ENCODE measurements around the gene VWA3A.
"Not testable (repeated sequence)": the region's sequence is repeated elsewhere in the genome, so short reads cannot be mapped to it uniquely, and the experiment has no call there.

The VWA3A gene

DNA sequence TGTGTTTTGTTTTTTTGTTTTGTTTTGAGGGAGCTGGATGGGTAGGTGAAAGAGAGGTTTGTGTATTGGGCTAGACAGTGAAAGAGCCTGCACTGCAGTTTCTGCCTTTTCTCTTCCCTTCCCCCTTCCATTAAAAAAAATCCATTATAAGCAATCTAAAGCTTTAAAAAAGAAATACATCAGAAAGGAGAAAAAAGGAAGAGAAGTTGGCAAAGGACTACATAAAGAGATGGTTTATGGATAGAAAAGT, 103.0 kb downstream of the VWA3A start:
- ChIA-PET CTCF (no interaction called here), POLR2A (interaction anchor here (0.9 kb wide), 1 partner anchor 9 kb away, joined by 3 read pairs; no protein-coding TSS in a partner anchor)
- DNase-seq (ENCODE audit: extremely low spot score), result no peak
- TF ChIP-seq TARDBP (IDR thresholded peaks at IDR 0.05) (no peak), ZNF384 (IDR thresholded peaks at IDR 0.05) (no peak), BHLHE40 (IDR thresholded peaks at IDR 0.05; ENCODE audit: borderline replicate concordance) (no peak), SUZ12 (IDR thresholded peaks at IDR 0.05) (no peak), SP1 (IDR thresholded peaks at IDR 0.05) (no peak), L3MBTL2 (conservative IDR thresholded peaks at IDR 0.05) (no peak), FOXK2 (IDR thresholded peaks at IDR 0.05) (no peak), NFRKB (IDR thresholded peaks at IDR 0.05) (no peak), LEF1 (IDR thresholded peaks at IDR 0.05; ENCODE audit: borderline replicate concordance) (no peak), FOXA1 (IDR thresholded peaks at IDR 0.05) (no peak), ARNT (IDR thresholded peaks at IDR 0.05) (no peak)
- TF ChIP-seq, protein P1, sequence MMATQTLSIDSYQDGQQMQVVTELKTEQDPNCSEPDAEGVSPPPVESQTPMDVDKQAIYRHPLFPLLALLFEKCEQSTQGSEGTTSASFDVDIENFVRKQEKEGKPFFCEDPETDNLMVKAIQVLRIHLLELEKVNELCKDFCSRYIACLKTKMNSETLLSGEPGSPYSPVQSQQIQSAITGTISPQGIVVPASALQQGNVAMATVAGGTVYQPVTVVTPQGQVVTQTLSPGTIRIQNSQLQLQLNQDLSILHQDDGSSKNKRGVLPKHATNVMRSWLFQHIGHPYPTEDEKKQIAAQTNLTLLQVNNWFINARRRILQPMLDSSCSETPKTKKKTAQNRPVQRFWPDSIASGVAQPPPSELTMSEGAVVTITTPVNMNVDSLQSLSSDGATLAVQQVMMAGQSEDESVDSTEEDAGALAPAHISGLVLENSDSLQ (IDR thresholded peaks at IDR 0.05), result no peak

DNA sequence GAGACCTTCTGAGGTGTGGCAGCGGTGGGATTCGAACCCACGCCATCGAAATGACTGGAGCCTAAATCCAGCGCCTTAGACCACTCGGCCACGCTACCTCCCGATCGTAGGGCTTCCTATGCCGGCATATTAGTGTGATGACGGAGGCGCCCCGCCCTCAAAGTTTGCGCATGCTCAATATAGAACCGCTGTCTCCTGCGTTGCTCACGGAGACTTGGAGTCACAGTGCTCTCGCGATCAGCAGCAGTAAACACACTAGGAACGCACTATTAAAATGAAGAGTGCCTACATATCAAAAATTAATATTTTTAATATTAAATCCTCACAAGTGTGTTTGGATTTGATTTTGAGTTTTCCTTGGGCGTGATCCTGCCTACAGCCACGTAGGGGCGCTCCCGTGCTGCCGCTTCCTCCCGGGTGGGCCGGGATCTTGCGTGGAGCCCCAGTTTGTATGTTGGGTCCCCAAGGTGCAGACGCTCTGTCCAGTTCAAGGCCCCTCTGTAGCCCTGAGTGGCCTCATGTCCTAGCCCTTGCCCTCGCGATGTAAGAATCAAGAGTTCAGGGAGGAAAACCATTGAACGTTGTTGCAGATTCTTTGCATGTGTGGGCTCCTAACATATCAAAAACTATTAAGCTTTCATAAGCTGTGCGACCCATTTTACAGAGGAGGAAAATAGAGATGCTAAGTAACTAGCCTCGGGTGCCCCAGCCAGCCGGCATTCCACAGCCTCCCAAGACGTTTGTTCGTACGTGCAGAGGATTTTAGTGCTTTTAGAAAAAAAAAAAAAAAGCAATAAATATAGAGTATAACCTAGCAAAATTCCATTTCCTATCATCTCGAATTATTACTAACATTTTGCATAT, 103.6 kb downstream of the VWA3A start:
- peak; percentile 73 for DNase-seq (ENCODE audit: extremely low spot score)
- POLR2A ChIA-PET, result no interaction called here
- CTCF ChIA-PET, result interaction anchor here (0.6 to 0.8 kb wide), 3 partner anchors 12 to 110 kb away, joined by 3 to 4 read pairs (median 3); no protein-coding TSS in a partner anchor
- TF ChIP-seq TARDBP (IDR thresholded peaks at IDR 0.05) (0 out of 2 replicates have a peak, but pooled peaks have one; percentile 37), ZNF384 (IDR thresholded peaks at IDR 0.05) (peak; percentile 52; the same call in 1 of the 2 replicates), ELF4 (IDR thresholded peaks at IDR 0.05) (no peak)

DNA sequence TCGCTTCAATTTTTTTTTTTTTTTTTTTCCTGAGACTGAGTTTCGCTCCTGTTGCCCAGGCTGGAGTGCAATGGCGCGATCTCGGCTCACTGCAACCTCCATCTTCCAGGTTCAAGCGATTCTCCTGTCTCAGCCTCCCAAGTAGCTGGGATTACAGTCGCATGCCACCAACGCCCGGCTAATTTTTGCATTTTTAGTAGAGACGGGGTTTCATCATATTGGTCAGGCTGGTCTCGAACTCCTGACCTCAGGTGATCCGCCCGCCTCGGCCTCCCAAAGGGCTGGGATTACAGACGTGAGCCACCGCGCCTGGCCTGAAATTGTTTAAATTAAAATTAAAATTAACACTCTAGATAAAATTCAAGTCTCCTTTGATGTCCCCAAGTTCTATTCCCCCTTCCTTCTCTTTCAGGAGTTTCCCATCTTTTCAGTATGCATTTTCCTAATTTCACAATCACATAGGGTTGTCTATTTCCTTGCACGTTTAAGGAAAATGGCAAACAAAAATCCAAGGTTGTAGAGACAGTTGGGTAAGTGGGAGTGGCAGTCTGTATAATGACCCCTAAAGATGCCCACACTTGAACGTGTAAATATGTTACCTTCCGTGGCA, 104.3 kb downstream of the VWA3A start:
- CTCF ChIA-PET, result interaction anchor here (0.6 to 0.8 kb wide), 3 partner anchors 11 to 110 kb away, joined by 3 to 4 read pairs (median 3); no protein-coding TSS in a partner anchor
- POLR2A ChIA-PET; DNase-seq (ENCODE audit: extremely low spot score): not testable (repeated sequence)

DNA sequence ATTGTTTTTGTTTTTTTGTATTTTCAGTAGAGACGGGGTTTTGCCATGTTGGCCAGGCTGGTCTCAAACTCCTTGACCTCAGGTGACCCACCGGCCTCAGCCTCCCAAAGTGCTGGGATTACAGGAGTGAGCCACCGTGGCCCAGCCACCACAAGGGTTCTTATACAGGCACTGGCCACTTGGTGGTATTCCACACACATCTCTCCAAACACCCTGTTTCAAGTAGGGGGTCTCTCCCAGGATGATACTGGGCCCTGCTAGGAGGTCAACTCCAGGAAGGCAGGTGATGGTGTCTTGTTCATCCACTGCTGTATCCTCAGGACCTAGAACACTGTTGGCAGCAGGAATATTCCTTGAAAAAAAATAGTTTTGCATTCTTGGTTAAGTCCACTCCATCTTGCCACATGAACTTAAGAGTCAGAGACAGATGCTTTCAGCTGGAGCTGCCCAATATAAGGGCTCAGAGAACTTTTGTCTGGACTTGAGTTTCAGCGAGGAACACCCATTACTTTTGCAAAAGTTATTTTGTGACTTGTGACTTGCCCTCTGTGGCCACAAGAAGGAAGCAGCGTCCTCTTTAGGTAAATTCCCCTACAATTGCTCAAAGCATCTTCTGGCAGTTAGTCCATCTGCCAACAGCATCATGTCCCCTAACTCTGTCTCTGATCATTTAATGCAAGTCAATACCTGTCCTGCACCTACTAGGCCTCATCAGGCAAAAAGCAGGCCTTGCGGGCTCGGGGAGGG, 106.4 kb downstream of the VWA3A start:
- CTCF ChIA-PET, result interaction anchor here (0.8 kb wide), 1 partner anchor 99 kb away, joined by 3 read pairs; the partner anchor contains the start of gene POLR3E
- TF ChIP-seq ARNT (IDR thresholded peaks at IDR 0.05) (no peak), FOXA1 (IDR thresholded peaks at IDR 0.05) (no peak), TARDBP (IDR thresholded peaks at IDR 0.05) (no peak), HDGF (IDR thresholded peaks at IDR 0.05; ENCODE audit: borderline replicate concordance) (no peak), FOXM1 (IDR thresholded peaks at IDR 0.05; ENCODE audit: borderline replicate concordance) (no peak), BHLHE40 (IDR thresholded peaks at IDR 0.05; ENCODE audit: borderline replicate concordance) (no peak), L3MBTL2 (conservative IDR thresholded peaks at IDR 0.05) (no peak), ZNF384 (IDR thresholded peaks at IDR 0.05) (no peak), CTBP1 (IDR thresholded peaks at IDR 0.05; ENCODE audit: borderline replicate concordance) (no peak), NFRKB (IDR thresholded peaks at IDR 0.05) (no peak), SP1 (IDR thresholded peaks at IDR 0.05) (no peak), LEF1 (IDR thresholded peaks at IDR 0.05; ENCODE audit: borderline replicate concordance) (no peak), SUZ12 (IDR thresholded peaks at IDR 0.05) (no peak), FOXK2 (IDR thresholded peaks at IDR 0.05) (no peak)
- TF ChIP-seq, protein P1 (IDR thresholded peaks at IDR 0.05), result no peak
- DNase-seq (ENCODE audit: extremely low spot score), result peak; percentile 4
- POLR2A ChIA-PET, result no interaction called here

DNA sequence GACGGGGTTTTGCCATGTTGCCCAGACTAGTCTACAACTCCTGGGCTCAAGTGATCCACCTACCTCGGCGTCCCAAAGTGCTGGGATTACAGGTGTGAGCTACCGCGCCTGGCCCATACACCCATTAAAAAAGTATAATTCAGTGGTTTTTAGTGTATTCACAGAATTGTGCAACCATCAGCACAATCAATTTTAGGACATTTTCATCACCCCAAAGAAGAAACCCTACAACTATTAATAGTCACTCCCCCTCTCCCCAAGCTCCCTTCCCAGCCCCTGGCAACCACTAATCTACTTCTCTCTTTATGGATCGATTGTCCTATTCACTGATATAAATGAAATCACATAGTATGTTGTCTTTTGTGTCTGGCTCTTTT, 109.9 kb downstream of the VWA3A start:
- no peak for DNase-seq (ENCODE audit: extremely low spot score)
- POLR2A ChIA-PET, result interaction anchor here (1.9 kb wide), 1 partner anchor 10 kb away, joined by 4 read pairs; no protein-coding TSS in a partner anchor
- TF ChIP-seq L3MBTL2 (conservative IDR thresholded peaks at IDR 0.05), result no peak
- no peak for TF ChIP-seq HDGF (IDR thresholded peaks at IDR 0.05; ENCODE audit: borderline replicate concordance)
- no peak for TF ChIP-seq SP1 (IDR thresholded peaks at IDR 0.05)
- no peak for TF ChIP-seq TARDBP (IDR thresholded peaks at IDR 0.05)
- TF ChIP-seq SUZ12 (IDR thresholded peaks at IDR 0.05), result no peak
- no peak for TF ChIP-seq FOXM1 (IDR thresholded peaks at IDR 0.05; ENCODE audit: borderline replicate concordance)
- no peak for TF ChIP-seq LEF1 (IDR thresholded peaks at IDR 0.05; ENCODE audit: borderline replicate concordance)
- TF ChIP-seq BHLHE40 (IDR thresholded peaks at IDR 0.05; ENCODE audit: borderline replicate concordance), result no peak
- TF ChIP-seq ARNT (IDR thresholded peaks at IDR 0.05), result no peak
- no peak for TF ChIP-seq ZNF384 (IDR thresholded peaks at IDR 0.05)
- no peak for TF ChIP-seq FOXK2 (IDR thresholded peaks at IDR 0.05)
- no peak for TF ChIP-seq NFRKB (IDR thresholded peaks at IDR 0.05)
- TF ChIP-seq FOXA1 (IDR thresholded peaks at IDR 0.05), result no peak
- TF ChIP-seq CTBP1 (IDR thresholded peaks at IDR 0.05; ENCODE audit: borderline replicate concordance), result no peak
- TF ChIP-seq, protein P1 (IDR thresholded peaks at IDR 0.05), result no peak
- CTCF ChIA-PET, result no interaction called here

DNA sequence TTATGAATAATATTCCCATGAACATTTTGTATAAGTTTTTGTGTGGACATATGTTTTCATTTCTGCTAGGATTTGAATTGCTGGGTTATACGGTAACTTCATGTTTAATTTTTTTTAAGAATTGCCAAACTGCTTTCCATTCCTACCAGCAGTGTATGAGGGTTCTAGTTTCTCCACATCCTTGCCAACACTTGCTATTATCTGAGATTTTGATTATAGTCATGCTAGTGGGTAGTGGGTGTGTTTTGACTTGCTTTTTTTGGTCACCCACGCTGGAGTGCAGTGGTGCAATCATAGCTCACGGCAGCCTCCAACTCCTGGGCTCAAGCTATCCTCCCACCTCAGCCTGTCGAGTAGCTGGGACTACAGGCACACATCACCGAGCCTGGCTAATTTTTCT, 110.8 kb downstream of the VWA3A start:
- POLR2A ChIA-PET, result no interaction called here
- CTCF ChIA-PET, result no interaction called here
- TF ChIP-seq ARNT (IDR thresholded peaks at IDR 0.05), result no peak
- no peak for DNase-seq (ENCODE audit: extremely low spot score)
